A673 (cell line): ENCODE data around the gene NAPB. TPM values are rescaled to one million over a fixed set of nuclear protein-coding genes. Genes with fewer than 3 reads are reported as not detected.

Source experiments
- BruUV-seq: library from RNA; stranded (reverse); fragments of 400-500 nt; replicated peaks from 2 replicates; lab custom pipeline; 2021; lab: Mats Ljungman, UMichigan
- CTCF ChIA-PET: fragments of 300-600 bp; sonication (Branson Sonifier 250); formaldehyde crosslinking; loops from one replicate; lab custom pipeline; 2022; ENCODE audit warnings: antibody characterized with exemption; lab: Charles Lee
- POLR2A ChIA-PET: fragments of 300-600 bp; sonication (Branson Sonifier 250); formaldehyde crosslinking; loops from one replicate; lab custom pipeline; 2022; ENCODE audit warnings: antibody characterized with exemption; ENCODE audit not compliant: low non-redundant PET; lab: Charles Lee
- DNase-seq: peaks from one replicate; pipeline ENCODE4 v3.0.0-alpha.2; 2015; ENCODE audit warnings: low spot score
- H3K27ac ChIP-seq: fragments of 200-600 bp; sonication (generic); 2 replicates; pipeline ENCODE4 v1.5.1; 2016; ENCODE audit warnings: mixed run types, low read depth, mild to moderate bottlenecking, mixed read lengths, antibody characterized with exemption, low read length; ENCODE audit not compliant: poor library complexity, severe bottlenecking
- H3K27me3 ChIP-seq: fragments of 200-600 bp; sonication (generic); replicated peaks from 2 replicates; pipeline ENCODE4 v1.6.1; 2017; ENCODE audit warnings: mixed run types, low read depth, mild to moderate bottlenecking, mixed read lengths, antibody characterized with exemption, low read length; ENCODE audit not compliant: insufficient read depth, poor library complexity
- H3K36me3 ChIP-seq: fragments of 200-600 bp; sonication (generic); 2 replicates; pipeline ENCODE4 v1.6.1; 2016; ENCODE audit warnings: mixed run types, mild to moderate bottlenecking, mixed read lengths, antibody characterized with exemption, low read length; ENCODE audit not compliant: insufficient read depth, poor library complexity, severe bottlenecking
- H3K4me1 ChIP-seq: fragments of 200-600 bp; sonication (generic); 2 replicates; pipeline ENCODE4 v1.6.1; 2017; ENCODE audit warnings: mixed run types, mild to moderate bottlenecking, mixed read lengths, antibody characterized with exemption, low read length; ENCODE audit not compliant: insufficient read depth, poor library complexity, severe bottlenecking
- H3K4me3 ChIP-seq: fragments of 200-600 bp; sonication (generic); 2 replicates; pipeline ENCODE4 v1.5.1; 2016; ENCODE audit warnings: low read depth, mixed run types, mild to moderate bottlenecking, mixed read lengths, low read length; ENCODE audit not compliant: poor library complexity, severe bottlenecking
- H3K9me3 ChIP-seq: fragments of 200-600 bp; sonication (generic); 2 replicates; pipeline ENCODE4 v1.6.1; 2016; ENCODE audit warnings: mixed run types, low read depth, mild to moderate bottlenecking, mixed read lengths, antibody characterized with exemption, low read length; ENCODE audit not compliant: poor library complexity, severe bottlenecking
- CTCF ChIP-seq: fragments of 300-800, 200-600 bp; sonication (generic); conservative IDR thresholded peaks from 2 replicates; pipeline ENCODE4 v1.5.1; 2017; ENCODE audit warnings: low read depth, mild to moderate bottlenecking, antibody characterized with exemption, low read length, moderate library complexity, mixed read lengths
- EZH2 ChIP-seq: fragments of 200-600 bp; sonication (generic); IDR thresholded peaks from 2 replicates; pipeline ENCODE4 v1.6.1; 2017; ENCODE audit warnings: borderline replicate concordance, low read depth, mild to moderate bottlenecking, mixed read lengths, antibody characterized with exemption, low read length; ENCODE audit not compliant: poor library complexity, severe bottlenecking
- intact Hi-C: fragments of 100-400 bp; cut with micrococcal nuclease; formaldehyde crosslinking; loops from one replicate; pipeline ENCODE4 v1.10.0; 2022; ENCODE audit not compliant: unreplicated experiment
- total RNA-seq: library from RNA; stranded (reverse); gene quantifications from 2 replicates; pipeline ENCODE4 v1.2.3, GENCODE V29; 2021

Gene NAPB
- total RNA-seq, 1 experiment from 2014 or later = 11.6 TPM

- CTCF ChIA-PET = no interaction called here
- POLR2A ChIA-PET = no interaction called here
- intact Hi-C loops = no loop called here
- H3K4me3 ChIP-seq = no peak overlapping the region
- no peaks in the 10 kb centered on the region for H3K36me3 ChIP-seq
- no peak for DNase-seq
- H3K27ac ChIP-seq = no peak overlapping the region
- H3K9me3 ChIP-seq = no peaks in the 10 kb centered on the region
- BruUV-seq = no TSS peak
- no peaks in the 10 kb centered on the region for H3K4me1 ChIP-seq
- H3K27me3 ChIP-seq = no peaks in the 10 kb centered on the region
- no peak for TF ChIP-seq CTCF
- no peak for TF ChIP-seq EZH2
These were observed 24.4 kb upstream of the NAPB start for GRCh38 chr20:23445596-23446217.

- no peak for DNase-seq
- no peak for TF ChIP-seq CTCF
- TF ChIP-seq EZH2 = no peak
- ChIA-PET CTCF (no interaction called here), POLR2A (no interaction called here)
- H3K27me3 ChIP-seq = no peaks in the 10 kb centered on the region
- BruUV-seq = no TSS peak
- H3K4me3 ChIP-seq = no peak overlapping the region
- H3K27ac ChIP-seq = no peak overlapping the region
- no peaks in the 10 kb centered on the region for H3K9me3 ChIP-seq
- intact Hi-C loops = no loop called here
- no peaks in the 10 kb centered on the region for H3K36me3 ChIP-seq
- no peaks in the 10 kb centered on the region for H3K4me1 ChIP-seq
These were observed 23.6 kb upstream of the NAPB start for GRCh38 chr20:23444859-23445258.

- Histone ChIP-seq H3K4me1 (no peaks in the 10 kb centered on the region), H3K36me3 (no peaks in the 10 kb centered on the region), H3K27ac (no peak overlapping the region), H3K27me3 (no peaks in the 10 kb centered on the region), H3K9me3 (no peaks in the 10 kb centered on the region), H3K4me3 (no peak overlapping the region)
- BruUV-seq = no TSS peak
- TF ChIP-seq EZH2 (no peak), CTCF (no peak)
- DNase-seq = no peak
- intact Hi-C loops = loop anchor here (1.0 to 2.0 kb wide), 2 partner anchors 164 to 224 kb away; no protein-coding TSS in a partner anchor
- POLR2A ChIA-PET = no interaction called here
- CTCF ChIA-PET = interaction anchor here (0.9 to 1.6 kb wide), 2 partner anchors 166 to 224 kb away, joined by 3 to 7 read pairs; no protein-coding TSS in a partner anchor
These were observed 21.1 kb upstream of the NAPB start for GRCh38 chr20:23442436-23442835.
